ENCODE results near the gene CRISP1.

DNA sequence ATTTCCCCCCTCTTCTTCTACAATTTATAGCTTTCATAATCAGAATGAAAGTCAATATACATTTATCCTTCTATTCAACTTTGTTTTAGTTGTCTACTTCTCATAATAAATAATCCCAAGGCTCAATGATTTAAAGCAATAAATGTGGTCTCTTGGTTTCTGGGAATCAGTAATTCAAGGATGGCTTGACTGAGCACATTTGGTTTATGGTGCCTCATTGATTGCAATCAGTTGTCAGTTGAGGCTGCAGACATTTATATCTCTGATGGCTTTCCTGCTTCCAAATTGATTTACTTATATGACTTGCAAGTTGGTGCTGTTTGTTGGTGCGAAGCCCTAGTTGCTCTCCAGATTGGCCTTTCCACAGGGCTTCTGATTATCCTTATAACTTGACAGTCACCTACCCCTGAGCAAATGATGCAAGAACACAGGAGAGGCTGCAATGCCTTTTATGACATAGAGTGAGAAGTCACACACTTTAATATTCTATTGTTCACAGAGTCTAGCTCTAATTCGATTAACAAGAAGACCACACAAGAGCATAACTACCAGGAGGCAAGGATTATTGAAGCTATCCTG, 2.7 kb upstream of the CRISP1 start:
- TF ChIP-seq, protein P1, sequence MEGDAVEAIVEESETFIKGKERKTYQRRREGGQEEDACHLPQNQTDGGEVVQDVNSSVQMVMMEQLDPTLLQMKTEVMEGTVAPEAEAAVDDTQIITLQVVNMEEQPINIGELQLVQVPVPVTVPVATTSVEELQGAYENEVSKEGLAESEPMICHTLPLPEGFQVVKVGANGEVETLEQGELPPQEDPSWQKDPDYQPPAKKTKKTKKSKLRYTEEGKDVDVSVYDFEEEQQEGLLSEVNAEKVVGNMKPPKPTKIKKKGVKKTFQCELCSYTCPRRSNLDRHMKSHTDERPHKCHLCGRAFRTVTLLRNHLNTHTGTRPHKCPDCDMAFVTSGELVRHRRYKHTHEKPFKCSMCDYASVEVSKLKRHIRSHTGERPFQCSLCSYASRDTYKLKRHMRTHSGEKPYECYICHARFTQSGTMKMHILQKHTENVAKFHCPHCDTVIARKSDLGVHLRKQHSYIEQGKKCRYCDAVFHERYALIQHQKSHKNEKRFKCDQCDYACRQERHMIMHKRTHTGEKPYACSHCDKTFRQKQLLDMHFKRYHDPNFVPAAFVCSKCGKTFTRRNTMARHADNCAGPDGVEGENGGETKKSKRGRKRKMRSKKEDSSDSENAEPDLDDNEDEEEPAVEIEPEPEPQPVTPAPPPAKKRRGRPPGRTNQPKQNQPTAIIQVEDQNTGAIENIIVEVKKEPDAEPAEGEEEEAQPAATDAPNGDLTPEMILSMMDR (conservative IDR thresholded peaks at IDR 0.05; ENCODE audit: low read length) = no peak
- no peak for TF ChIP-seq EZH2phosphoT487 (IDR thresholded peaks at IDR 0.05; ENCODE audit: borderline replicate concordance, low read depth, low read length)

All from OCI-LY7 (cell line).